AG09309 (cell line): ENCODE measurements around the gene FOXK2.

Experiments used
- DNase-seq: peaks from one replicate; pipeline ENCODE4 v3.0.0-alpha.2; 2010; ENCODE audit warnings: low read depth
- H3K4me3 ChIP-seq: 2 replicates; pipeline ENCODE4 v1.5.1; 2011; ENCODE audit warnings: mild to moderate bottlenecking, low read depth, low read length, moderate library complexity; ENCODE audit not compliant: control insufficient read depth
- TF ChIP-seq, protein P1 (sequence below): IDR thresholded peaks from 2 replicates; pipeline ENCODE4 v1.5.1; 2011; ENCODE audit warnings: mild to moderate bottlenecking, low read depth, low read length, inconsistent platforms; ENCODE audit not compliant: insufficient read depth, control insufficient read depth; ENCODE audit errors: missing control alignments

FOXK2 gene

DNA sequence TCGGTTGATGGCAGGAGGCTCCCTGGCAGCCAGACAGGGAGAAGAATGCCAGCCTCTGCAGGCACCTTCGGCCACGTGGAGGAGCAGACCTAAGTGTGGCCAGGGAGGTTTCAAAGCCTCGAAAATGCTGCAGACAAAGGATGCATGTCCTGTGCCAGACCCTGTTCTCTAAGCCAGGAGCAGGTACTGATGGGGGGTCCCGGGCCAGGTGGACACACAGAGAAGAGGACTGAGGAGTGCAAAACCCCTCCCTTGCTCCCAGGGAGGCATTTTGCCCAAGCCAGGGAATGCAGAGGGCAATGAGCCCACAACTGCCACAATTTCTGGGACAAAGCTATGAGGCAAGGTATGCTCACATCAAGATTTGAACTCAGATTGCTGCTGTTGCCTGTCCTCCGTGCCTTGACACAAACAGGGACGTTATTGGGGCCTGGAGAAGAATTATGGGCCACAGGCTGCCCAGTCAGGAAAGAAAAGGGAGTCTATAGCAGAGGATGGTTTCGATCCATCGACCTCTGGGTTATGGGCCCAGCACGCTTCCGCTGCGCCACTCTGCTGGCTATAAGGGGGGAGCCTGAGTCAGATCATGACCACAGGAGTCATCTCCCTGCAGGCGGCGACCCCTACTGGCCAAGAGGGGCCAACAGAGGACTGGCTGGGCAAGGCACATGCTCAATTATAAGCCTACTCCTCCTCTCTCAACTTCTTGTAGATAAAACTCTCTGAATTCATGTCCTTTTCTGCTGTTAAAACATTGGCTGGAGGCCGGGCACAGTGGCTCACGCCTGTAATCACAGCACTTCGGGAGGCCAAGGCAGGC lies 25.1 kb upstream of the FOXK2 start:
- peak; percentile 91 for DNase-seq
- TF ChIP-seq, protein P1, sequence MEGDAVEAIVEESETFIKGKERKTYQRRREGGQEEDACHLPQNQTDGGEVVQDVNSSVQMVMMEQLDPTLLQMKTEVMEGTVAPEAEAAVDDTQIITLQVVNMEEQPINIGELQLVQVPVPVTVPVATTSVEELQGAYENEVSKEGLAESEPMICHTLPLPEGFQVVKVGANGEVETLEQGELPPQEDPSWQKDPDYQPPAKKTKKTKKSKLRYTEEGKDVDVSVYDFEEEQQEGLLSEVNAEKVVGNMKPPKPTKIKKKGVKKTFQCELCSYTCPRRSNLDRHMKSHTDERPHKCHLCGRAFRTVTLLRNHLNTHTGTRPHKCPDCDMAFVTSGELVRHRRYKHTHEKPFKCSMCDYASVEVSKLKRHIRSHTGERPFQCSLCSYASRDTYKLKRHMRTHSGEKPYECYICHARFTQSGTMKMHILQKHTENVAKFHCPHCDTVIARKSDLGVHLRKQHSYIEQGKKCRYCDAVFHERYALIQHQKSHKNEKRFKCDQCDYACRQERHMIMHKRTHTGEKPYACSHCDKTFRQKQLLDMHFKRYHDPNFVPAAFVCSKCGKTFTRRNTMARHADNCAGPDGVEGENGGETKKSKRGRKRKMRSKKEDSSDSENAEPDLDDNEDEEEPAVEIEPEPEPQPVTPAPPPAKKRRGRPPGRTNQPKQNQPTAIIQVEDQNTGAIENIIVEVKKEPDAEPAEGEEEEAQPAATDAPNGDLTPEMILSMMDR: peak; percentile 98
- H3K4me3 ChIP-seq: no peak overlapping the region

- H3K4me3 ChIP-seq: no peak overlapping the region
- TF ChIP-seq, protein P1: no peak
- no peak for DNase-seq
These were observed 23.5 kb upstream of the FOXK2 start for GRCh38 chr17:82495844-82496528.

GRCh38 chr17:82496529-82497434 lies 22.8 kb upstream of the FOXK2 start:
- TF ChIP-seq, protein P1: no peak
- H3K4me3 ChIP-seq: peak overlapping the region; percentile 57
- no peak for DNase-seq

DNA sequence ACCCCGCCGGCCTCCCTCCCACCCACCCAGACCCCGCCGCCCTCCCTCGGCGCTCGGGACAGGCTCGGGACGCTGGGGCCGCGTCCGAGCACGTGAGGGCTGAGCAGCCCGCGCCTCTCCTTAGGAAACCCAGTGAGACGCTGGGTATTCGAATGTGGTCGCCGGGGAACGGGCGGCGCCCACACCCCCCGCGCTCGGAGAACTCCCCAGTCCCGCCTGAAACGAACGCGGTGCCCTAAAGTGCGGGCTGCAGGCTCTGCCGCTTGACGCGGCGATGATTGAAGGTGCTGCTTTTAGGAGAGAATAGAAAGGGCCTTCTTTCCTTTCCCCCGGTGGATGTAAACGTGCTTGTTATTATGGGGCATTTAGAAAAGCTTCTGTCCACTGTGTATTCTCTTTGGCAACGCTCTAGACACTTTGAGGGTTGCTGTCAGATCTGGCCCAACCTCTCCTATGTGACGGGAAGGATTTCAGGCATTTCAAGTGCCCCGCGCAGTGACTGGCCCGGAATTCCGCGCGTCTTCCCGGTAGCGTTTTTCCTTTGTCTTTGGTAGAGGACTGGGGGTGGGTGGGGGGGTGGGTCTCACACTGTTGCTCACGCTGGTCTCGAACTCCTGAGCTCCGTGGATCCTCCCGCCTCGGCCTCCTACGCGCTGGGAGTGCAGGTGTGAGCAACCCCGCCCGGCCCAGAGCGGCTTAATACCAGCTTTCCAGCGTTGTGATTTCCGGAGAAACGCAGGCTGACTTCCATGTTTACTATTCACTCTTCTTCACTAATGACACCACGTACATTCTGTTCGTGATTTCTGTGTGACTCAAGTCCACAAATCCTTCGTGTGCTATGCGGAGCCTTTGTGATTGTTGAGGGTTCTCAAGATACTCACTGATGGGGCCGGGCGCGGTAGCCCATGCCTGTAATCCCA lies 21.8 kb upstream of the FOXK2 start:
- DNase-seq: no peak
- TF ChIP-seq, protein P1: no peak
- H3K4me3 ChIP-seq: peak overlapping the region; percentile 57

DNA sequence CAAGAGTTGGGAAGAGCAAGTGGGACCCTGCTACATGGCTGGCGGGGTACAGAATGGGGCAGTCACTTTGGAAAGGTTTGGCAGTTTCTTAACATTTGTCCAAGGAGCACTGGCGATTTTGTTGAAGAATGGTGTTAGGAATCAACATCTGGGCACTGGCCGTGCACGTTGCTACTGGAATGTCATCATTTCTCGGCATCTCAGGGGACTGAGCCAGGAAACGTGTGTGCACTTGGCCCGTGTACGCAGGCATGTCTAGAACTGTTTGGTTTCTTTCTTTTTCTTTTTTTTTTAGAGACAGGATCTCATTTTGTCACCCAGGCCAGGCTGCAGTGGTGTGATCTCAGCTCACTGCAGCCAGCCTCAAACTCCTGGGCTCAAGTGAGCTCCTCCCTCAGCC lies 17.3 kb upstream of the FOXK2 start:
- H3K4me3 ChIP-seq: no peak overlapping the region
- TF ChIP-seq, protein P1: no peak
- DNase-seq: no peak

- TF ChIP-seq, protein P1: no peak
- DNase-seq: no peak
- H3K4me3 ChIP-seq: no peak overlapping the region
These were observed 16.3 kb upstream of the FOXK2 start for GRCh38 chr17:82503094-82503727.
